HepG2 (cell line): ENCODE results near the gene PLVAP. TPM values are rescaled to one million over a fixed set of nuclear protein-coding genes. Genes with fewer than 3 reads are reported as not detected.

Experiments
- MTERF4 ChIP-seq: sonication (generic); formaldehyde crosslinking; IDR thresholded peaks from 2 replicates; pipeline ENCODE4 v1.8.0; 2023; ENCODE audit warnings: mild to moderate bottlenecking, missing genetic modification reagents
- NAIF1 ChIP-seq: sonication (generic); formaldehyde crosslinking; IDR thresholded peaks from 2 replicates; pipeline ENCODE4 v1.5.0; 2020; ENCODE audit warnings: mild to moderate bottlenecking, missing genetic modification reagents, borderline replicate concordance
- NFKBIZ ChIP-seq: IDR thresholded peaks from 2 replicates; pipeline ENCODE4 v1.6.1; 2018; ENCODE audit warnings: missing genetic modification reagents, missing compliant biosample characterization
- NR2C2 ChIP-seq: sonication (generic); formaldehyde crosslinking; IDR thresholded peaks from 2 replicates; pipeline ENCODE4 v1.4.0; 2020; ENCODE audit warnings: missing genetic modification reagents, mild to moderate bottlenecking, moderate library complexity, borderline replicate concordance
- POLR2G ChIP-seq: fragments of 200-400 bp; formaldehyde crosslinking; IDR thresholded peaks from 2 replicates; pipeline ENCODE4 v1.6.1; 2018; ENCODE audit warnings: mild to moderate bottlenecking, low read depth, low read length, moderate library complexity
- RNF2 ChIP-seq: fragments of 450-650 bp; conservative IDR thresholded peaks from 2 replicates; pipeline ENCODE4 v1.6.1; 2016; ENCODE audit warnings: low read depth
- ZBTB10 ChIP-seq: sonication (generic); formaldehyde crosslinking; IDR thresholded peaks from 2 replicates; pipeline ENCODE4 v1.4.0; 2020; ENCODE audit warnings: missing genetic modification reagents, borderline replicate concordance
- ZNF143 ChIP-seq: sonication (generic); formaldehyde crosslinking; IDR thresholded peaks from 2 replicates; pipeline ENCODE4 v1.4.0; 2020; ENCODE audit warnings: missing genetic modification reagents
- ZNF275 ChIP-seq: sonication (generic); formaldehyde crosslinking; IDR thresholded peaks from 2 replicates; pipeline ENCODE4 v1.8.0; 2022; ENCODE audit warnings: missing genetic modification reagents, mild to moderate bottlenecking, inconsistent platforms, borderline replicate concordance
- ZNF292 ChIP-seq: sonication (generic); formaldehyde crosslinking; IDR thresholded peaks from 2 replicates; pipeline ENCODE4 v1.8.1; 2022; ENCODE audit warnings: mild to moderate bottlenecking, low read depth, missing genetic modification reagents, borderline replicate concordance
- ZNF318 ChIP-seq: sonication (generic); formaldehyde crosslinking; IDR thresholded peaks from 2 replicates; pipeline ENCODE4 v1.4.0; 2020; ENCODE audit warnings: mild to moderate bottlenecking, missing genetic modification reagents
- ZNF703 ChIP-seq: sonication (generic); formaldehyde crosslinking; IDR thresholded peaks from 2 replicates; pipeline ENCODE4 v1.5.1; 2020; ENCODE audit warnings: missing genetic modification reagents, mild to moderate bottlenecking, moderate library complexity, borderline replicate concordance
- ZNF891 ChIP-seq: sonication (generic); formaldehyde crosslinking; IDR thresholded peaks from 2 replicates; pipeline ENCODE4 v1.5.0; 2020; ENCODE audit warnings: mild to moderate bottlenecking, missing genetic modification reagents
- polyA plus RNA-seq, 8 experiments: library from polyadenylated mRNA; depleted of rRNA in 3 of 8; stranded (reverse) in 7 of 8; unstranded in 1 of 8; fragments of >200 nt; fragmentation: Illumina TruSeq in 4 of 8; extraction: Trizol in 4 of 8; gene quantifications; 2 replicates each; pipeline versions ENCODE4 v1.2.1 to v1.2.3, GENCODE V29; 2011 to 2016; ENCODE audit warnings: low read depth in 4 of 8, missing spikeins in 1 of 8, mixed read lengths in 1 of 8; ENCODE audit not compliant: insufficient read depth in 1 of 8
- total RNA-seq, 5 experiments: library from RNA; depleted of rRNA; stranded (reverse); fragments of >200 nt; fragmentation: Illumina TruSeq; extraction: Trizol; gene quantifications; 2 replicates each; pipeline ENCODE4 v1.2.3, GENCODE V29; 2016; ENCODE audit warnings: low read depth in 1 of 5

Gene PLVAP
- total and polyA plus RNA-seq, 2 of the 13 experiments (the other 11 are each of a cell fraction or from before 2014, with no cell fraction given) = 0.26 TPM; not detected in 1

GRCh38 chr19:17340871-17341357, 36.2 kb downstream of the PLVAP start (continued):
- TF ChIP-seq ZBTB10 = peak; percentile 95
- 0 out of 2 replicates have a peak, but pooled peaks have one; percentile 24 for TF ChIP-seq NFKBIZ
- TF ChIP-seq RNF2 = peak; percentile 75; the same call in 1 of the 2 replicates
- peak; percentile 44; the same call in 1 of the 2 replicates for TF ChIP-seq ZNF891 (CRISPR knock-in tag)
- no peak for TF ChIP-seq ZNF143
- TF ChIP-seq MTERF4 (CRISPR knock-in tag) = 0 out of 2 replicates have a peak, but pooled peaks have one; percentile 53
- no peak for TF ChIP-seq ZNF703 (CRISPR knock-in tag)
- TF ChIP-seq ZNF292 (CRISPR knock-in tag) = no peak
- TF ChIP-seq ZNF318 (CRISPR knock-in tag) = no peak
- no peak for TF ChIP-seq NAIF1 (CRISPR knock-in tag)
- TF ChIP-seq POLR2G = 0 out of 2 replicates have a peak, but pooled peaks have one; percentile 33
- 0 out of 2 replicates have a peak, but pooled peaks have one; percentile 21 for TF ChIP-seq ZNF275 (CRISPR knock-in tag)
- TF ChIP-seq NR2C2 (CRISPR knock-in tag) = peak; percentile 86
